SK-N-DZ (cell line): Measurements from ENCODE around the gene SPAG8.

Experiments
- DNase-seq: peaks from one replicate; pipeline ENCODE4 v3.0.0-alpha.2; 2015; ENCODE audit warnings: low spot score

Gene SPAG8

DNA sequence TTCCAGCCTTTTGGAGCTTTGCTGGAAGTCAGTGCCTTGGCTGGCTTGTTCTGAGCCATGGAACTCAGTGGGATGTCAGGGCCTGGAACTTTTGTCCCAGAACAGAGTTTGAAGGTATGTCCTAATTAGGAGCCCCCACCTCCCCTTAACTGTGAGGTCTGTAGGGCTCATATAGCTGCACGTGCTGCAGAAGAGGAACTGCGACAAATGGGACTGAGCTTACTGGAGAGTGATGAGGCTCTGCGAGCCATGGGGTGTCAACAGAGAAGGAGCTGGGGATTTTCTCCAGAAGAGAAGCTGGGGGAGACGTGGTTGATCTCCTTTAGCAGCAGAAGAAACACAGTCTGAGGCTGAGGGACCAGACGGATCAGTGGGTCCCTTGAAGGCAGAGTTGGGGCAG, 27.9 kb upstream of the SPAG8 start:
- DNase-seq: no peak

DNA sequence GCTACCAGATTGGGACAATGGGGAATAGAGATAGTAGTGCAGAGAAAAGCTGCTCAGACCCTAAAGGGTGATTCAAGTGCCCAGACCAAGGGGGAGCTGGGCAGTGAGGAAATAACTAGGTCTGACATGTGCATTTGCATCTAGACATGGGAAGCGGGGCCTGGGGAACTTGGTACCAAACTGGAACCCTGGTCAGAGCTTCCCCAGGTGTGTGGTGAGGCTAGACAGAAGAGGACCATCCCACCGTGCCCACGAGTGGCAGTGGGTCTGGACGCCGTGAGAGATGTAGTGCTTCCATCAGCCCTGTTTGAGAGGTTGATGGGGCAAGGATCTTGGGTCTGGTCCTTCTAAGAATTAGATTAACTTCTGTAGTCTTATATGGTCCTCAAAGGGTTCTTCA, 24.5 kb upstream of the SPAG8 start:
- DNase-seq: no peak

DNA sequence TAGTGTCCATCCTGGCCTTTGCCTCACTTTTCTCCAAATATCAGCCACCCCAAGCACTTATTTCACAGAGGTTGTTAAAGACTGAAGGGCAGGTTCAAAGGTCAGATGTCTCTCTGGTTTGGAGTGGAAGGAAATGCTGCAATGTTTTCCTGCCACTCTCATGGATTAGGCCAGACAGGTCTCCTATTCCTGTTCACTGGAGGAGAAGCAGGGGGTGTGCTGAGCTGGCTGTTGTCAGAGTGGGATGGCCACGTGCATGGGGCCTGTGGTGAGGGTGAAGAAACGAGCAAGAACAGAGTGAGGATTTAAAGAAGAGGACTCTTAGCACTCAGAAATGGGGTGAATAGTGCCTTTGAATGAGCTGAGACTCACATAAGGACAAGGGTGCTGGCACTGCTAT, 23.7 kb upstream of the SPAG8 start:
- no peak for DNase-seq

DNA sequence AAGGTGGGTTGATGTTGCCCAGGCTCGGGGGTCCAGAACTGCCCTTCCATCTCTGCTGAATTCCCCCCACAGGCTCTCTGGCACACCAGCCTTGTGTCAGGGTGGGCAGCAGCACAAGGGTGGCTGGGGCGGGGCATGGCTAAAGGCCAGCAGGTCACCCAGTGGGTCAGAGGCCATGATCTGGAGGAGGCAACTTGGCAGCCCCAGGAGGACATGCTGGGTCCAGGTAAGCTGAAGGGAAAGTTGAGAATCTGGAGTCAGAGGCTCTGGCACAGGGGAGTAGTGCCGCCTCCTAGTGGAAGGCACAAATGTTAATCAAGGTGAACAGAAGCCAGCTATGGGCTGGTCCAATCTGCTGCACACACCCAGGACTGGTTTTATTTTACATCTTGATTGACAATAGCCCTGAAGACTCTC, 23.2 kb upstream of the SPAG8 start:
- DNase-seq: no peak

DNA sequence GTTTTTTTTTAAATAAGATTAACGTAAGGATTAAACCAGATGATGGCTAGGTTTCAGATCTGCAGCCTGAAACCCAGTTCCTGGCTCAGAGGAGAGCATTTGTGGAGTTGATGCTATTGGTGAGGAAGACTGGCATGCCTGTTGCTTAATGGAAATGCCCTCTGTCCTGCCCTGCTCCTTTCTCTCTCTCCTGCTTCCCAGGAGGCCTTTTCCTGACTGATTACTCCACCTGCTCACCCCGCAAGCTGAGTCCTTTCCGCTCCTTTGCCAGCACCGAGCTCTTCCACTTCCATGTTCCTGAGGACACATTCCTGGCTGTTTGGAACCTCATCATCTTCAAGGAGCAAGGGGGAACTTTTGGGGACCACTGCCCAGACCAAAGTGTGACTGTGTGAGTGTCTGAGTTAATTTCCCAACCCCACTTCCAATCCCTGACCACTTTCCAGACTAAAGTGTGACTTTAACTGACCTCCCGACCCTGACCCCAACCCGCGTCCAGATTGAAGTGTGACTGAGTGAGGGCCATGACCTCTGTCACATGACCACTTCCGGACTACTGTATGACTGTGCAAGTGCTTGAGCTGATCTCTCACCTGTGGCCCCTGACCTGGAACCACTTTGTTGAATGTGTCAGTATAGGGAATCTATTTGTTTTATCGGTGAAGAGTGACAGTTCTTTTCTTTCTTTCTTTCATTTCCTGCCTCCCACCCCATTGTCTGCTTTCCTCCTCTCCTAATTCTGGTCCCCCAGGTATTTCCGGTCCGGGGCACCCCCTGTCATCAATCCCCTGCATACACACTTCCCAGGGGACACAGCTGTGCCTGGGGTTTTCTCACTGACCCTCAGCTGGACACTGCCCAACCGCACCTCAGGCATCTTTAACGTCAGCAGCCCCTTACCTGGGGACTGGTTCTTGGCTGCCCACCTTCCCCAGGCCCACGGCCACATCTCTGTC, 22.5 kb upstream of the SPAG8 start:
- DNase-seq: no peak

DNA sequence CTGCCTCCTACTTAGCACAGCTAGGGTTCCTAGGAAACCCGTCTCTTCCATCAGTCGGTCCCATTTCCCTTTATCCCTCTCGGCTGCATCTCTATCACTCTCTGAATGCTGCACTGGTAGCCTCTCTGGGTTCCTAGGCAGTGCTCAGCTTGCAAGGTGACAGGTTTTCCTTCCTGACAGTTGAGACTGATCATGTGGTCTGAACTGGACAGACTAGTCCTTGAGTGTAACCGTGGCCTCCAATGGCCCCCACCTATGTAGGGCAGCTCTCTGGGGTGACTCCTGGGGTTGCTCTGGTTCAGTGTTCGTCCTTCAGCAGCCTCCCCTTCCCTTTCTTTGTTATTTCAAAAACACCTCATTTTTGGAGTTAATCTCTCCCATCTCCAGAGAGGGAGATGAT, 20.8 kb upstream of the SPAG8 start:
- no peak for DNase-seq

DNA sequence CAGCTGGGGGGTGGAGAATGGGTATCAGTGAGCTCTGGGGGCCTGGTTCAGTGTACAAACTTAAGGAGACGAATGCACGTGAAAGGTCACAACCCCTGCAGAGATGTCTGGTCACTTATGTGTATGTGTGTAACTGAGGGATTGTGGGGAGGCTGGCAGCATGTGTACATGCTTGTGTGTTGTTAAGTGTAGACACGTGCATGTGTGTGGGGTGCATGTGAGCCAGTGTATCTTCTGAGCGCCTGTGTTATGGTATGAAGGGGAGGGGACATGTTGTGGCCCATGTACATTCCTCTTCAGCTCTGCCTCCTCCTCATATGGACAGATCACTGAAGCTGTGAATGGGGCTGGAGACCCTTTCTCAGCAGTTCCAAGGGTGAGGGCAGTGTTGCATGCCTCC, 19.0 kb upstream of the SPAG8 start:
- DNase-seq: no peak

DNA sequence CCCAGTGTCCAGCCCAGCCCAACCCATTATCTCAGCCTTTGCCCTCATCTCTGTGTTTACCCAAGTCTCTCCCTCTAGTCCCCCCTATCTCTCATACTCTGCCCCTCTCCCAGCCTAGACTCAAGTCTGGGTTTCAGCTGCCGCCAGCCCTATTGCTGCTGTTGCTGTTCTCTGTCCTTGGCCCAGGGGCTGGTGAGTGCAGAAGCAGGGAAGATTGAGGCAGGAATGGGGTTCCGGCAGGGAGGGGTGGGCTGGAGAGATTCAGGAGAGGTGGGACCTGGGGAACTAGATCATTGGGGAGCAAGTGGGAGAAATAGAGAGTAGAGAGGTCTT, 17.7 kb upstream of the SPAG8 start:
- peak; percentile 25 for DNase-seq

DNA sequence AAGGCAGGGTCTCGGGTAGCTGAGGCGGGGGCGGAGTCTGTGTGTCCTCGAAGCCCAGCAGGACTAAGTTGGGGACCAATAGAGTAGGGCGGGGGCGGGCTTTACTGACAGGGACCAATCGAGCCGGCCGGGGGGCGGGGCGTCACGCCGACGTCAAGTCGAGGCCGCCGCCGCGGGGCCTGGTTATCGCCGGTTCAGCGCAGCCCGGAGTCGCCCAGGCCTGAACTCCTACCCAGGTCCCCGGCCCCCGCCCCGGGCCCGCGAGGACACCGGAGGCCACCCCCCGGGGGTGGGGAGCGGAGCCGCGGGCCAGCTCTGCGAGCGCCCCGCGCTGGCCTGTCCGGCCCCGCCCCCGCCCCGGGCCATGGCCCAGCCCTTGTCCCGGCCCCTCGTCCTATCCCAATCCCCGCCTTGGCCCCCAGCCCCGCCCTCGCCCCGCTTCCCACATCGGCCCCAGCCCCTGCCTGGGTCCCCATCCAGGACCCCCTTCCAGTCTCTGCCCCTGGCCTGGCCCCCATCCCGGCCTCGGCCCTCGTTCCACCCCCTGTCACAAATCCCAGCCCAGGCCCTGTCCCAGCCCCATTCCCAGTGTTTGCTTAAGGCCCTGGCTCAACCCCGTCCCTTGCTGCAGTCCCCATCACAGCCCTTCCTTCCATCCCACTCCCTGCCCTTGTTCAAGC, 17.2 kb upstream of the SPAG8 start, which contains the start of gene TMEM8B:
Gene TMEM8B, plus strand, starts transcription at position 145 of the 680 bp plus-strand sequence. Its CDS starts 220 bp downstream, at position 365.
- DNase-seq: peak; percentile 86

DNA sequence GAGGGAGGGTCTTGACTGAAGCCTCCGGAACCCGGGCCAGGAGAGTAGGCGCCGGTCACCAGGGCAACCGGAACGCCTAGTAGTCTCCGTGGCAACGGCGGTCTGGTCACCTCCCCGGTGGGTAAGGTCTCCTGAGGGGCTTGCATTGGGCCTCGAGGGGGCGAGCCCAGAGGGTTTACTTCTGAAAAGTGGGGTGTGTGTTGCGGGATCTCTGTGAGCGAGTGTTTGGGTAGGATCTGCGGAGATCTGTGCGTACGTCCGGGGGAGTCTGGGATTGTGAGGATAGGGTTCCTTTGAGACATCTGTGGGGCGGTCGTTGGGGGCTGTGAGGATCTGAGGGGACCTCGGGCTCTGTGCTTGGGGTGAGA, 16.6 kb upstream of the SPAG8 start, which contains the start of gene FAM221B:
Gene FAM221B, minus strand, starts transcription at position 17 of the 368 bp plus-strand sequence. CDS start 2,571 bp downstream, outside the sequence.
- peak; percentile 66 for DNase-seq

DNA sequence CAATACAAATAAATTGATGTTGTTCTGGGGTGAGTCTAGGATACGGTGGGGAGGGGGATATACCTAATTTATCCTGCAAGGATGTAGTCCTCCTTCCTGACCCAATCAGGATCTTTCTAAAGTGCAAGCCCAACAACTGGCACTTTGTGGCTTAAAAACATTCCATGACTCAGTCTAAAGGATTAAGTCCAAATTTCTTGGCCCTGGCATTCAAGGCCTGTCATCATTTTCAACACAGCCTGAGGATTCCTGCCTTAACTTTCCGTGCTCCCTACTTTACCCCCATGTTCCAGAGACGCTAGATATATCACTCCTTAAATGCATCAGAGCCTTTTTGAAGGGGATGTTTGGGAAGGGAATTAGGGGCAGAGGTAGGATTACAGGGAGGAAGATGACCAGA, 15.4 kb upstream of the SPAG8 start:
- no peak for DNase-seq

DNA sequence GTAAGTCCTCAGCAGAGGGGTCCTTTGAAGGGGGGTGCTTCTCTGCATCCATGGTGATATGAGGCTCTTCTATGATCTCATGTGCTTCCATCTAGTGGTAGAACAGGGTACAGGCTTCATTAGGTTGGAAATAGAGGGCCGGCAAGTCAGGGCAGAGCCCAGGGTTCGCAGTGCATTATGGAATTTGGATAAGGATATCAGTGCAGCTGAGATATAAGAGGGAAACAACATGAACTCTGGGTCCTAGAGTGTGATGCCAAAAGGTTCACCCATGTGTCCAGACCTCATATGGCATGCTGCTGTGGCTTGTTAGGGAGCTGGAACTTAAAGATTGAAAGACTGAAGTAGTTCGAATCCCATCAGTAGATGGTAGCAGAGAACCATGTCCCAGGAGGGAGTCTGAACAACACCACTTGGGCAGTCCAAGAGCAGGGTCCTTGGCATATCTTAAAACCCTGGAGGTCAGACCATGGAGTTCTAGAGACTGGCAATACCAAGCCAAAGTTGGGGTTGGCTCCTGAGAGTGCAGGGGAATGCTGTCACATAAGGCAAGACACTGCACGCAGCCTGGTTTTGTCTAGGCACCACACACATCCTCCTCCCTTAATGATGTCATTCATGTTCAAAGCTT, 14.1 kb upstream of the SPAG8 start:
- peak; percentile 58 for DNase-seq

DNA sequence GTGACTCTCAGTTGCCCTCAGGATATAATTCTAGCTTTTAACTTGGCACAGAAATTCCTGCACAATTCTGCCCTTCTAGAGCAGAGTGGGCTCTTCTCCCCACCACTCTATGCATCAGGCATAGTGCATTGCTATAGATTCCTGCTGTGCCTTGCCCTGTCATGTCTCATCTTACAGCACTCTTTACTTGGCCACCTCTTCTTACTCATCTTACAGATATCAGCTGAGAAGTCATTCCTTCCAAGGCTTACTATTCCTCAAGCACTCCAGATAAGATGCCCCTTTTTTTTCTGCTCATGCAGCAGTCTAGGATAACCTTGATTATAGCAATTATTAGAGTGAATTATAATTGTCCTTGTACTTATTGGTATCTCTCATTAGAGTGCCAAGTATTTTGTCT, 10.9 kb upstream of the SPAG8 start:
- DNase-seq: no peak

DNA sequence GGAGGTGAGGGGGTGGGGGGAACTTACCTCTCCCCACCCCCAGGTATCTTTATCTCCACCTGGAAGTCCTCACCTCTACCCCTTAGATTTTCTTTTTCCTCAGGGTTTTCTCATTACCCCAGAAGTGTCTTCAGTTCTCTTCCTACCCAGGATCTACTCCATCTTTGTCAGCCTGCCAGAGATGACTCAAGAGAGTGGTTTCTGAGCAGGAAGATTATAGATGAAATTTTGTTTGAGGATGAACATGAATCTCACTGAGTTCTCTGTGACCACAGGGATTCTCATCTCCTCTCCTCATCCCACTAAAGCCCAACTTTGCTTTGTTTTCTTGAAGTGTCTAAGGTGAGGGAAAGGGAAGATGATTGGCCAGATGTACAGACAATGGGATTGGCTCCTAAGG, 8.0 kb upstream of the SPAG8 start:
- no peak for DNase-seq

DNA sequence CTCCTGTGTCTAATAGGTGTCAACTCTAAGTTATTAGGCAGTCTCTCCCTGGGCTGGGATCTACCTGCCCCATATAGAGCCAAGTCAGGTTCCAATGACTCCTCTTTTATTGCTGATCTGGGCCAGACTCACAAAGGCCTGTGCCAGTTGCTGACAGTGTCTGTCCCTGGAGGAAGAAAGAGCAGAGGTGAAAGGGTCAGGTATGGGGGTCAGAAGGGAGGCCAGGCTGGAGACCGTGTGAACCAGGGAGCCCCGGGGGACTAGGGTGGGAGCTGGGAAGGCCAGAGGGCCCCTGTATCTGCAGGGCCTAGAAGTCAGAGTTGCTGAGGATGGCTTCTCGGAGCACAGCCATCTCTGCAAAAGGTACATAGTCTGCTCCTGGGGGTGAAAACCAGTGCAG, 6.3 kb upstream of the SPAG8 start:
- DNase-seq: no peak

DNA sequence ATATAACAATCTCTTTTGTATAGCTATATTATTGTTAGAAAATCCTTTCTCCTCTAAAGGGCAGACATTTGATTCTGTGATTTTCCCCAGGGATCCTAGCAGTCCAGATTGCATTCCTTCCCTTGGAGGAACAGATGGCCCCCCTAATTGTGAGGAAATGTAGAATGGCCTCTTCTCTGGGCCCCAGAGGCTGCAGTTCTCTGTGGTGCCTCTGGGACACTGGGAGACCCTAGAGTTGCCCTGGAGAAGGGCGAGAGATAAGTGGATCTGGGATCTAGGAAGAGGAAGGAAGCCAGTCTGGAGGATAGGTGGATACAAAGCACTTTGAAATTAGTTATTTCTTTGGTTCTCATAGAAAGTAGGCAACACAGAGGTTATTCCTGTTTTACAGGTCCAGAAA, 4.6 kb upstream of the SPAG8 start:
- DNase-seq: peak; percentile 57

DNA sequence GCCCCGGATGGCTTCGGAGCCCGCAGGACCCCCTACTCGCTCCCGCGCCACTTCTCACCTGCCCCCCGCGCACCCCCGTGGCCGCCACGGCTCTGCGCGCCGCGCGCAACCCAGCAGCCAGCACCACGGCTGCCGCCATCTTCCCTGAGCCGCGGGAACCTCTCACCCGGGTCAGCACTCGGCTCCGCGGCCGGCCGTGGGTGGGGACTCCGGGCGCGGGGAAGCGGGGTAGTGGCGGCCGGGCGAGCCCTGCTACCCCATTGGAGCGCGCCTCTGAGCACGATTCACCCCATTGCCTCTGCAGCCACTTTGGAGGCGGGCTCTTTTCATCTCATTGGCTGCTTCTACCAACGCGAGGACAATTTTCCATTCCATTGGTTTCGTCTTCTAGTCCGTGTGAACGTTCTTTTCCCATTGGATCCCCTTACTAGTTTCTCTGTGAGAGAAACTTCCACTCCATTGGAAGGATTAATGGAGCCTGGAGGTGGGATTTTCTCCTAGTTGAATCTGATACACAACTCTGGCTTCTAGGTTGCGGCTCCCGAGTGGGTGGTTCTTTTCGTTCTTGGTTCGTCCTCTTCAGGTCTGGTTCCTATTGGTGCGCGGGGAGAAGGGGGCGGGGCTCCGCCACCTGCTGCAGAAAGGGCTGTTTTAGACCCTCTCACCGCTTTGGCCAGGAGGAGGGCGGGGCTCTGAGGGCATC, 2.9 kb upstream of the SPAG8 start, which contains the start of gene HINT2:
Gene HINT2, minus strand, starts transcription at position 202 of the 703 bp plus-strand sequence. Its CDS starts 63 bp downstream, at position 139.
- DNase-seq: peak; percentile 99

DNA sequence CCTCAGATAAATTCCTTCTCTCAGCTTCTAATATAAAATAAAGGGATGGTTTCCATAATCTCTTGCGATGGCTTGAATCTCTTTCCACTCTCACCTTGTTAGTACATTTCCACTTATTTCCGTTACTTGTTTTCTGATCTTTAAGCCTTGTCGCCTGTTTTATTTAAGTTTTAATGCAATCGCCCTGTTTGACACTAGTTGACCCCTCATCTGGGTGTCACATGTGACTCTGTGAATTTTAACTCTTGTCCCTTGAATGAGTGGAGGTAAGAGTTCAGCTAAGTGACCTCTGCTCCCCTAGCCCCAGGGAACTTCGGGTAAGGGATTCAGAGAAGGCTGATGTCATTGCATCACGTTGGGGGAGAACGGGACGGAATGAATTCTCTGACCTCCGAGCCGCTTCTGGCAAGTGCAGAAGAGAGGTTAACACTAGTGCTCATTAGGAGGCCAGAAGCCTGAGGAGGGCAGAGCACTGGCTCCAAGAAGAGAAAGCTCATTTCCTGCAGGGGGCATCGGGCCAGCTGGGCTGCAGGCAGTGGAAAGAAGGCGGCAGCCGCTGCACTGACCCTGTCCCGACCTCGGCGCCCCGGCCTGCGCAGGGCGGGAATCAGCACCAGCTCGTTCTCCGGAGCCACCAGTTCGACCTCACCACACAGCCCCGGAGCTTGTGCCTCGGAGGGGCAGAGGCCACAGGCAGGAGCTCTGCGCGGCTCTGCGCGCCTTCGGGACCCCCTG, 2.2 kb upstream of the SPAG8 start:
- peak; percentile 77 for DNase-seq

DNA sequence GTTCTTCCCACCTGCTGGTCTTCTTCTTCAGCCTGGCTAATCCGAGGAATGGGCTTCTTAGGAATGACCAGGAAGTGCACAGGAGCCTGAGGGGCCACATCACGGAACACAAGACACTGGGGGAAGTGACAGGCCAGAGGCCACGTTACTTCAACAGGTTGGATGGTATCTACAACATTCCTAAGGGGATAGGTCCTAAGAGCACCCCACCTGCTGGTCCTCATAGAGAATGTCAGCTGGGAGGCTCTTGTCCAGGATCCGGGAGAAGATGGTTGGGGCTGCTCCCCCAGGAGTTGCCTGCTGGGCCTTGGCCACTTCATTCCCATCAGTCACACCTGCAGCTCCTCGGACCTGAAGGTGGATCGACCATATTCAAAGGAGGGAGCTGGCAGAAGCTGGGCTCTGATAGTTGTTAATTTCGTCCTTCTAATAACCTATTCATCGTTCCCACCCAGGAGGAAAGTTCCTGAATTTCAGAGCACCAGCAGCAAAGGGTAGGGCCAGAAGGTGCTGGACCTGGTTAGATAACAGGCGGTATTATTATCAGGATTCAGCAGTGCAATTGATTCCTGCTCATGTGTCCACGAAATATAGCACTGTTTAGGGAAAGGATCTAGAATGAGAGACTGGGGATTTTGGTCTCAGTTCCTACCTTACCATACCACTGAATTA, 1.5 kb upstream of the SPAG8 start:
- peak; percentile 39 for DNase-seq

DNA sequence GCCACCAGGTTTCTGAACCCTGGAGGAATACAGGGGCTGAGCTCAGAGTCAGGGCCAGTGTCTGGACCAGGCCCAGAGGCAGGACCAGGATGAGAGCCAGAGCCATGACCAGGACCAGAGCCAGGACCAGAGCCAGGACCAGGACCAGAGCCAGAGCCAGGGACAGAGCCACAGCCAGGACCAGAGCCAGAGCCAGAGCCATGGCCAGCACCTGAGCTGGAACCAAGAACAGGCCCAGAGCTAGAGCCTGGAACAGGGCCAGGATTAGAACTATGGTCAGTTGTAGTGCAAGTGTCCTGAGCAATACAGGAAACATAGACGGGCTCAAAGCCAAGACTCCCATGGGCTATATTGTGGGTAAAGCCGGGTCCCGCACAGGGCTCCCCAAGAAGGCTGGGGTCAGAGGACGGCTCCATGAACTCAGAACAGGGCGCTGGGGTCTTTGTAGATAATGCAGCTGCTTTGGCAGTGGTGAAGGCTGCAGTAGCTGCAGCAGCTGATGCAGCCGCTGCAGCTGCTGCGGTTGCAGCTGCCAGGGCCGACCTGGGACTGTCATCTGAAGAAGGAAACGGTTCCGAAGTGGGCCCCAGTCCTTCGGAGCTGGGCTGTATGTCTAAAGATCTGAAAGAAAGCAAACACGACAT, 559 bp downstream of the SPAG8 start:
- no peak for DNase-seq
